Effector memory CD4-positive, alpha-beta T cell (primary cell): Measurements from ENCODE around the gene RNF126.
"Not testable (repeated sequence)": the region's sequence is repeated elsewhere in the genome, so short reads cannot be mapped to it uniquely, and the experiment has no call there.

ENCODE experiments used
- DNase-seq, 3 donors: peaks; one replicate each; pipeline ENCODE4 v3.0.0-alpha.2; 2020
- H3K27ac ChIP-seq: 2 replicates; pipeline ENCODE4 v1.7.0; 2013; ENCODE audit warnings: mild to moderate bottlenecking, low read length, moderate library complexity; ENCODE audit not compliant: insufficient read depth, poor library complexity, severe bottlenecking
- H3K27me3 ChIP-seq: replicated peaks from 2 replicates; pipeline ENCODE4 v1.7.0; 2013; ENCODE audit warnings: mild to moderate bottlenecking, low read length; ENCODE audit not compliant: insufficient read depth, control insufficient read depth, poor library complexity, severe bottlenecking
- H3K36me3 ChIP-seq: 2 replicates; pipeline ENCODE4 v1.7.0; 2013; ENCODE audit warnings: mild to moderate bottlenecking, low read length, moderate library complexity; ENCODE audit not compliant: control insufficient read depth, insufficient read depth
- H3K4me1 ChIP-seq: 2 replicates; pipeline ENCODE4 v1.7.0; 2013; ENCODE audit warnings: low read length, mild to moderate bottlenecking; ENCODE audit not compliant: control insufficient read depth, insufficient read depth, poor library complexity, severe bottlenecking
- H3K4me3 ChIP-seq: 2 replicates; pipeline ENCODE4 v1.7.0; 2013; ENCODE audit warnings: low read length, low read depth, mild to moderate bottlenecking; ENCODE audit not compliant: insufficient read depth, poor library complexity, severe bottlenecking
- H3K9me3 ChIP-seq: 2 replicates; pipeline ENCODE4 v1.7.0; 2013; ENCODE audit warnings: mild to moderate bottlenecking, low read length, moderate library complexity; ENCODE audit not compliant: control insufficient read depth

The RNF126 gene

DNA sequence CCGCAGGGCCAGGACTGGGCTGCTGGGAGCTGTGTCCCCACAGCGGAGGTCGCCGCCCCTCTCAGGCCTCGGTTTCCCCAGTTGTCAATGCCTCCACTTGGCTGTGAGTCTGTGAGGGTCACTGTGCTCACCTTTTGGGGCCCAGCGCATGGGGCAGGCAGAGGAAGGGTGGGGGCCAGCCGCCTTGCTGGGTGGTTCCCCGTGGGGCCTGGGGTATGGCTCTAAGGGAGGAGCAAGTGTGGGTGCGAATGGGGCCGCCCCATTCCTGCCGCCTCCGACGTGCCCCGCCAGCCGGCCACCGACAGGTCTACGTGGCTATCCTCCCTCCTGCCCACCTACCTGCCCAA lies 24.1 kb downstream of the RNF126 start:
- Histone ChIP-seq H3K9me3 (no peaks in the 10 kb centered on the region), H3K36me3 (no peaks in the 10 kb centered on the region), H3K4me3 (peak overlapping the region; percentile 52), H3K27me3 (no peaks in the 10 kb centered on the region), H3K4me1 (peaks cover 18% of the 10 kb centered on the region), H3K27ac (peak overlapping the region; percentile 46)
- no peak for DNase-seq

- Histone ChIP-seq H3K9me3 (no peaks in the 10 kb centered on the region), H3K4me1 (peaks cover 28% of the 10 kb centered on the region), H3K27ac (no peak overlapping the region), H3K27me3 (no peaks in the 10 kb centered on the region), H3K36me3 (no peaks in the 10 kb centered on the region), H3K4me3 (no peak overlapping the region)
- DNase-seq = no peak
Observed at GRCh38 chr19:634975-635652, 27.9 kb downstream of the RNF126 start.

DNA sequence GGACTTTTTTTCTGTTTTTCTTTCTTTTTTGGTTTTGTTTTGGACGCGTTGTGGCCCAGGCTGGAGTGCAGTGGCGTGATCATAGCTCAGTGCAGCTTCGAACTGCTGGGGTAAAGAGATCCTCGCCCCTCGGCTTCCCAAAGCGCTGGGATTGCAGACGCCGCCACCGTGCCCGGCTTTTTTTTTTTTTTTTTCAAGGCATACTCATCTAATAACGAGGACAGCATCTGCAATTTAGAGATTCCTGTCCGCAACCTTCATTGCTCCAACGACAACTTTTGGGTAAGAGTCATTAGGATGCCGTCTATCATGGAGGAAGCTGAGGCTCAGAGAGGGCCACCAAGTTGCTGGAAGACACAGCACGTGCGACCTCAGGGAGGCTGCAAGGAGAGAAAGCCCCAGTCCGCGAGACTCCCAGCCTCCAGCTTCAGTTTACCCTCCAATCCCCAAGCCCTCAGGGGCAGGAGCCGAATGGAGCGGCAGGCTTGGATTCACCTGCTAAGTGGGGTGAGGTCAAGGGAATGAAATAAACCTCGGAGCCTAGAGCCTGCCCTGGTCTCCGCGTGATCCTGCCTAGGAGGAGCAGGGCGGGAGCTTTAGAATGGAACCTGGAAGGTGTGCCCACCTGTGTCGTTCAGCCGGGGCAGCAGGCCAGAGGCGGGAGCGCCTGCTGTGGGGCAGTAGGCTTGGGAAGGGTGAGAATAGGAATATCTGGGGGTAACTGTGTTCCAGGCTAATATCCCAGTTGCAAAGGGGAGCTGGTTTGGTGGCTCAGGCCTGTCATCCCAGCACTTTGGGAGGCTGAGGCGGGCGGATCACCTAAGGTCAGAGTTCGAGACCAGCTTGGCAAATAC lies 29.0 kb downstream of the RNF126 start:
- no peak for DNase-seq
- H3K27me3 ChIP-seq = no peaks in the 10 kb centered on the region
- H3K27ac ChIP-seq = peak overlapping the region; percentile 78
- H3K4me1 ChIP-seq = peaks cover 23% of the 10 kb centered on the region
- no peaks in the 10 kb centered on the region for H3K9me3 ChIP-seq
- H3K36me3 ChIP-seq = peaks cover 6% of the 10 kb centered on the region
- H3K4me3 ChIP-seq = peak overlapping the region; percentile 89

- peak within 1 kb of the TSS; percentile 89 for H3K4me3 ChIP-seq
- peak within 1 kb of the TSS; percentile 78 for H3K27ac ChIP-seq
- H3K9me3 ChIP-seq = no peaks in the 10 kb centered on the region
- H3K4me1 ChIP-seq = peaks cover 17% of the 10 kb centered on the region
- H3K36me3 ChIP-seq = peaks cover 11% of the 10 kb centered on the region
- no peaks in the 10 kb centered on the region for H3K27me3 ChIP-seq
- peak; percentile 93 to 95 (median 95) for DNase-seq
Observed at GRCh38 chr19:633068-633785, 29.8 kb downstream of the RNF126 start, which contains the start of gene POLRMT. Gene POLRMT, minus strand, starts transcription at chr19:633537. Its CDS starts 25 bp downstream, at chr19:633512.

- H3K36me3 ChIP-seq = peaks cover 11% of the 10 kb centered on the region
- peak overlapping the region; percentile 78 for H3K27ac ChIP-seq
- H3K4me1 ChIP-seq = peaks cover 15% of the 10 kb centered on the region
- no peaks in the 10 kb centered on the region for H3K27me3 ChIP-seq
- H3K9me3 ChIP-seq = no peaks in the 10 kb centered on the region
- H3K4me3 ChIP-seq = peak overlapping the region; percentile 89
- no peak for DNase-seq
Observed at GRCh38 chr19:632579-633067, 30.4 kb downstream of the RNF126 start.

GRCh38 chr19:629961-630714 lies 32.9 kb downstream of the RNF126 start:
- Histone ChIP-seq H3K36me3 (peaks cover 16% of the 10 kb centered on the region), H3K27ac (no peak overlapping the region), H3K4me1 (peaks cover 15% of the 10 kb centered on the region), H3K9me3 (no peaks in the 10 kb centered on the region), H3K4me3 (no peak overlapping the region), H3K27me3 (no peaks in the 10 kb centered on the region)
- no peak for DNase-seq

DNA sequence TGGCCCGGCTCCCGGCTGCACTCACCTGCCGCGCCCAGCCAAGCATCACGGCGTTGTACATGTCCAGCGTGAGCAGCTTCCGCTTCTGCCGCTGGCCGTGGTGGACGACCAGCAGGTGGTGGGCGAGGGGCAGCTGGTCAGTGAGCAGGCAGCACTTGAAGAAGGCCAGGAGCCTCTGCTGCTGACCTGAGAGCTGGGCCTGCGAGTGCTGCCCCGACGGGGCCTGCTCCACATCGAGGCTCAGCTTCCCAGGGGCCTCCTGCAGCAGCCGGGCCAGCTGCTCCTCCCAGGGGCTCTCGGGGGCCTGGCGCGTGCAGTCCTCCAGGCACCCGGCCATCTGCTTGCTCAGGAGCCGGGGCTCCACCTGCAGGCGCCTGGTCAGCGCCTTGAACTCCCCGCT lies 33.5 kb downstream of the RNF126 start:
- DNase-seq, H3K27me3 ChIP-seq, H3K27ac ChIP-seq, H3K9me3 ChIP-seq, H3K4me3 ChIP-seq: not testable (repeated sequence)
- Histone ChIP-seq H3K4me1 (peaks cover 15% of the 10 kb centered on the region), H3K36me3 (peaks cover 21% of the 10 kb centered on the region)

GRCh38 chr19:628168-628567 lies 34.8 kb downstream of the RNF126 start:
- Histone ChIP-seq H3K27ac (no peak overlapping the region), H3K27me3 (no peaks in the 10 kb centered on the region), H3K9me3 (no peaks in the 10 kb centered on the region), H3K4me3 (no peak overlapping the region), H3K36me3 (peaks cover 32% of the 10 kb centered on the region), H3K4me1 (peaks cover 6% of the 10 kb centered on the region)
- DNase-seq = no peak

DNA sequence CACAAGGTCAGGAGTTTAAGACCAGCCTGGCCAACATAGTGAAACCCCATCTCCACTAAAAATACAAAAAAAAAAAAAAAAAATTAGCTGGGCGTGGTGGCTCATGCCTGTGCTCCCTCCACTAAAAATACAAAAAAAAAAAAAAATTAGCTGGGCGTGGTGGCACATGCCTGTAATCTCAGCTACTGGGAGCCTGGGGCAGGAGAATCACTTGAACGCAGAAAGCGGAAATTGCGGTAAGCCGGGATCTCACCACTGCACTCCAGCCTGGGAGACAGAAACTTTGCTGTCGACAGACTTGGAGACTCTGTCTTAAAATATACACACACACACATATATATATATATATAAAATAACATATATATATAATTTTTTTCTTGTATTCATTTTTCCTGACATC lies 36.4 kb downstream of the RNF126 start:
- H3K4me1 ChIP-seq, H3K4me3 ChIP-seq, DNase-seq, H3K27ac ChIP-seq, H3K9me3 ChIP-seq, H3K27me3 ChIP-seq: not testable (repeated sequence)
- peaks cover 47% of the 10 kb centered on the region for H3K36me3 ChIP-seq
